ENCODE measurements around the gene TNIK. TPM values are rescaled to one million over a fixed set of nuclear protein-coding genes. Genes with fewer than 3 reads are reported as not detected.

TNIK gene
- total and polyA plus RNA-seq, 2 of the 13 experiments (the other 11 are each of a cell fraction or from before 2014, with no cell fraction given) = 0.15 to 0.22 TPM

GRCh38 chr3:171242170-171242569, 218.0 kb downstream of the TNIK start:
- in situ Hi-C loops (cut with HindIII; ENCODE audit: extremely low pct_ligation_motif_present, low pct_unique_long_range_greater_than_20kb) = no loop called here
- Histone ChIP-seq H2AFZ (ENCODE audit: low read length) (no peak overlapping the region), H3K36me3 (replicated peaks in 1 of 2; ENCODE audit: control insufficient read depth in 1 of 2, insufficient read depth in 2 of 2, low read length in 2 of 2) (no peaks in the 10 kb centered on the region), H3K79me2 (ENCODE audit: insufficient read depth, low read length) (no peaks in the 10 kb centered on the region), H3K27ac (ENCODE audit: extremely low read length, insufficient read depth, low read length) (no peak overlapping the region), H3K9ac (ENCODE audit: insufficient read depth, low read depth, low read length) (no peak overlapping the region), H3K9me3 (ENCODE audit: low read length) (no peaks in the 10 kb centered on the region), H3K4me3 (replicated peaks in 1 of 3; ENCODE audit: insufficient read depth in 1 of 3, low read depth in 2 of 3, low read length in 3 of 3) (no peak overlapping the region), H3K27me3 (ENCODE audit: control insufficient read depth in 1 of 2, insufficient read depth in 2 of 2, low read length in 2 of 2) (no peaks in the 10 kb centered on the region; a peak in 1 of 5 replicates), H4K20me1 (ENCODE audit: insufficient read depth, low read length) (no peaks in the 10 kb centered on the region), H3K4me2 (ENCODE audit: low read depth, low read length) (no peak overlapping the region), H3K4me1 (ENCODE audit: insufficient read depth, low read length) (no peaks in the 10 kb centered on the region)
- BruUV-seq (replicated peaks) = no TSS peak
- ATAC-seq (no peak), FAIRE-seq (no peak), DNase-seq (ENCODE audit: low spot score) (no peak)
- intact Hi-C loops (cut with micrococcal nuclease; ENCODE audit: unreplicated experiment) = no loop called here
- no peak for TF ChIP-seq POGZ (CRISPR knock-in tag; IDR thresholded peaks at IDR 0.05)
- no peak for TF ChIP-seq TOPORS (CRISPR knock-in tag; IDR thresholded peaks at IDR 0.05)
- TF ChIP-seq ZNF317 (CRISPR knock-in tag; IDR thresholded peaks at IDR 0.05) = no peak
- TF ChIP-seq ZNF501 (CRISPR knock-in tag; IDR thresholded peaks at IDR 0.05) = no peak
- no peak for TF ChIP-seq GFI1 (CRISPR knock-in tag; IDR thresholded peaks at IDR 0.05; ENCODE audit: borderline replicate concordance)
- TF ChIP-seq ZNF34 (CRISPR knock-in tag; IDR thresholded peaks at IDR 0.05; ENCODE audit: borderline replicate concordance) = no peak
- no peak for TF ChIP-seq ZFAT (CRISPR knock-in tag; conservative IDR thresholded peaks at IDR 0.05)
- TF ChIP-seq, protein P1, sequence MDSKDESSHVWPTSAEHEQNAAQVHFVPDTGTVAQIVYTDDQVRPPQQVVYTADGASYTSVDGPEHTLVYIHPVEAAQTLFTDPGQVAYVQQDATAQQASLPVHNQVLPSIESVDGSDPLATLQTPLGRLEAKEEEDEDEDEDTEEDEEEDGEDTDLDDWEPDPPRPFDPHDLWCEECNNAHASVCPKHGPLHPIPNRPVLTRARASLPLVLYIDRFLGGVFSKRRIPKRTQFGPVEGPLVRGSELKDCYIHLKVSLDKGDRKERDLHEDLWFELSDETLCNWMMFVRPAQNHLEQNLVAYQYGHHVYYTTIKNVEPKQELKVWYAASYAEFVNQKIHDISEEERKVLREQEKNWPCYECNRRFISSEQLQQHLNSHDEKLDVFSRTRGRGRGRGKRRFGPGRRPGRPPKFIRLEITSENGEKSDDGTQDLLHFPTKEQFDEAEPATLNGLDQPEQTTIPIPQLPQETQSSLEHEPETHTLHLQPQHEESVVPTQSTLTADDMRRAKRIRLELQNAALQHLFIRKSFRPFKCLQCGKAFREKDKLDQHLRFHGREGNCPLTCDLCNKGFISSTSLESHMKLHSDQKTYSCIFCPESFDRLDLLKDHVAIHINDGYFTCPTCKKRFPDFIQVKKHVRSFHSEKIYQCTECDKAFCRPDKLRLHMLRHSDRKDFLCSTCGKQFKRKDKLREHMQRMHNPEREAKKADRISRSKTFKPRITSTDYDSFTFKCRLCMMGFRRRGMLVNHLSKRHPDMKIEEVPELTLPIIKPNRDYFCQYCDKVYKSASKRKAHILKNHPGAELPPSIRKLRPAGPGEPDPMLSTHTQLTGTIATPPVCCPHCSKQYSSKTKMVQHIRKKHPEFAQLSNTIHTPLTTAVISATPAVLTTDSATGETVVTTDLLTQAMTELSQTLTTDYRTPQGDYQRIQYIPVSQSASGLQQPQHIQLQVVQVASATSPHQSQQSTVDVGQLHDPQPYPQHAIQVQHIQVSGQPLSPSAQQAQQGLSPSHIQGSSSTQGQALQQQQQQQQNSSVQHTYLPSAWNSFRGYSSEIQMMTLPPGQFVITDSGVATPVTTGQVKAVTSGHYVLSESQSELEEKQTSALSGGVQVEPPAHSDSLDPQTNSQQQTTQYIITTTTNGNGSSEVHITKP (CRISPR knock-in tag; IDR thresholded peaks at IDR 0.05; ENCODE audit: low read depth) = no peak
- no peak for TF ChIP-seq ZNF224 (CRISPR knock-in tag; IDR thresholded peaks at IDR 0.05)
- no peak for TF ChIP-seq ESRRA (CRISPR knock-in tag; IDR thresholded peaks at IDR 0.05; ENCODE audit: low read depth)
- TF ChIP-seq HMGXB3 (CRISPR knock-in tag; IDR thresholded peaks at IDR 0.05; ENCODE audit: borderline replicate concordance) = no peak
- no peak for TF ChIP-seq ZNF619 (CRISPR knock-in tag; IDR thresholded peaks at IDR 0.05)
- TF ChIP-seq CHCHD3 (CRISPR knock-in tag; IDR thresholded peaks at IDR 0.05) = no peak
- no peak for TF ChIP-seq SMARCE1 (IDR thresholded peaks at IDR 0.05; ENCODE audit: borderline replicate concordance)
- TF ChIP-seq ZNF563 (CRISPR knock-in tag; IDR thresholded peaks at IDR 0.05) = no peak
- WGBS (ENCODE audit: low lambda C conversion rate) = 40% methylated on average over 2 of the region's 2 CpGs
- ChIA-PET CTCF (ENCODE audit: low intra/inter-chr PET ratio, low total read pairs) (no interaction called here), POLR2A (no interaction called here)

All from HepG2 (cell line).